Neutrophil (primary cell): ENCODE results near the gene CORO2A.

Experiments
- H3K27ac ChIP-seq: fragments of 200-600 bp; sonication (generic); 2 replicates; pipeline ENCODE4 v1.5.1; 2016; ENCODE audit warnings: mild to moderate bottlenecking, moderate library complexity
- H3K27me3 ChIP-seq: fragments of 200-600 bp; sonication (generic); 2 replicates; pipeline ENCODE4 v1.6.0; 2016; ENCODE audit warnings: mild to moderate bottlenecking
- H3K36me3 ChIP-seq: fragments of 200-600 bp; sonication (generic); 2 replicates; pipeline ENCODE4 v1.5.1; 2017
- H3K4me1 ChIP-seq, 2 experiments: fragments of 200-600 bp in 1 of 2; sonication (generic) in 1 of 2; 1 replicate in 1 of 2; 2 replicates in 1 of 2; pipeline versions ENCODE4 v1.5.1 to v1.6.1; 2013 to 2016; ENCODE audit warnings: low read depth in 1 of 2, low read length in 1 of 2, mild to moderate bottlenecking in 1 of 2, moderate library complexity in 1 of 2; ENCODE audit not compliant: control insufficient read depth in 1 of 2, insufficient read depth in 1 of 2
- H3K4me3 ChIP-seq, 2 experiments: fragments of 200-600 bp in 1 of 2; sonication (generic) in 1 of 2; 1 replicate in 1 of 2; 2 replicates in 1 of 2; pipeline ENCODE4 v1.5.1; 2013 to 2016; ENCODE audit warnings: low read depth in 1 of 2, low read length in 1 of 2, mild to moderate bottlenecking in 1 of 2, moderate library complexity in 1 of 2
- H3K9me3 ChIP-seq: fragments of 200-600 bp; sonication (generic); 2 replicates; pipeline ENCODE4 v1.5.1; 2016
- CTCF ChIP-seq: fragments of 200-600 bp; sonication (generic); IDR thresholded peaks from 2 replicates; pipeline ENCODE4 v1.5.1; 2016; ENCODE audit warnings: antibody characterized with exemption

CORO2A gene

GRCh38 chr9:98104445-98104881, 88.0 kb downstream of the CORO2A start:
- H3K4me1 ChIP-seq = peaks cover 44 to 62% of the 10 kb centered on the region in 2 experiments
- H3K27me3 ChIP-seq = no peaks in the 10 kb centered on the region
- H3K36me3 ChIP-seq = peaks cover 4% of the 10 kb centered on the region
- H3K9me3 ChIP-seq = no peaks in the 10 kb centered on the region
- H3K4me3 ChIP-seq = no peak overlapping the region
- peak overlapping the region; percentile 69 for H3K27ac ChIP-seq
- TF ChIP-seq CTCF = no peak

- TF ChIP-seq CTCF = no peak
- Histone ChIP-seq H3K36me3 (peaks cover 28% of the 10 kb centered on the region), H3K9me3 (no peaks in the 10 kb centered on the region), H3K27ac (peak overlapping the region; percentile 44), H3K4me3 (no peak overlapping the region), H3K4me1 (peaks cover 23 to 36% of the 10 kb centered on the region in 2 experiments), H3K27me3 (no peaks in the 10 kb centered on the region)
These were observed 90.6 kb downstream of the CORO2A start for GRCh38 chr9:98101868-98102273.

- Histone ChIP-seq H3K9me3 (no peaks in the 10 kb centered on the region), H3K4me3 (no peak overlapping the region), H3K36me3 (peaks cover 33% of the 10 kb centered on the region), H3K27ac (peak overlapping the region; percentile 44), H3K4me1 (peaks cover 23 to 35% of the 10 kb centered on the region in 2 experiments), H3K27me3 (no peaks in the 10 kb centered on the region)
- no peak for TF ChIP-seq CTCF
These were observed 91.0 kb downstream of the CORO2A start for GRCh38 chr9:98101416-98101815.

GRCh38 chr9:98100456-98100855, 92.0 kb downstream of the CORO2A start:
- no peak for TF ChIP-seq CTCF

GRCh38 chr9:98099898-98100297, 92.5 kb downstream of the CORO2A start:
- TF ChIP-seq CTCF = no peak
- Histone ChIP-seq H3K4me1 (peaks cover 23 to 33% of the 10 kb centered on the region in 2 experiments), H3K27me3 (no peaks in the 10 kb centered on the region), H3K36me3 (peaks cover 48% of the 10 kb centered on the region), H3K4me3 (no peak overlapping the region), H3K9me3 (no peaks in the 10 kb centered on the region), H3K27ac (no peak overlapping the region)

More at GRCh38 chr9:98100456-98100855, 92.0 kb downstream of the CORO2A start:
- Histone ChIP-seq H3K9me3 (no peaks in the 10 kb centered on the region), H3K4me1 (peaks cover 23 to 35% of the 10 kb centered on the region in 2 experiments), H3K4me3 (no peak overlapping the region), H3K27me3 (no peaks in the 10 kb centered on the region), H3K27ac (no peak overlapping the region), H3K36me3 (peaks cover 43% of the 10 kb centered on the region)

GRCh38 chr9:98099346-98099745, 93.1 kb downstream of the CORO2A start:
- peaks cover 18 to 27% of the 10 kb centered on the region in 2 experiments for H3K4me1 ChIP-seq
- H3K36me3 ChIP-seq = peaks cover 54% of the 10 kb centered on the region
- H3K27me3 ChIP-seq = no peaks in the 10 kb centered on the region
- no peak overlapping the region for H3K4me3 ChIP-seq
- no peaks in the 10 kb centered on the region for H3K9me3 ChIP-seq
- no peak for TF ChIP-seq CTCF
- no peak overlapping the region for H3K27ac ChIP-seq
